Astrocyte (in vitro differentiated cells and primary cell): ENCODE results near the gene NOS1AP. TPM values are rescaled to one million over a fixed set of nuclear protein-coding genes. Genes with fewer than 3 reads are reported as not detected.

ENCODE experiments used
- DNase-seq: peaks from one replicate; pipeline ENCODE4 v3.0.0-alpha.2; 2010; ENCODE audit warnings: low read depth
- FAIRE-seq: peaks from 2 replicates; lab custom pipeline; 2011; peaks lifted over from hg19 to GRCh38; lab: Jason Lieb, UNC
- H2AFZ ChIP-seq: 2 replicates; pipeline ENCODE4 v1.6.0; 2012; ENCODE audit warnings: low read depth, low read length, inconsistent platforms
- H3K27ac ChIP-seq: 2 replicates; pipeline ENCODE4 v1.5.1; 2011; ENCODE audit warnings: low read depth, low read length, inconsistent platforms
- H3K27me3 ChIP-seq: 2 replicates; pipeline ENCODE4 v1.6.0; 2011; ENCODE audit warnings: low read length, inconsistent platforms; ENCODE audit not compliant: insufficient read depth
- H3K36me3 ChIP-seq: 2 replicates; pipeline ENCODE4 v1.5.1; 2011; ENCODE audit warnings: low read length, inconsistent platforms; ENCODE audit not compliant: insufficient read depth
- H3K4me1 ChIP-seq: 2 replicates; pipeline ENCODE4 v1.5.1; 2011; ENCODE audit warnings: low read length, inconsistent platforms; ENCODE audit not compliant: insufficient read depth
- H3K4me2 ChIP-seq: 2 replicates; pipeline ENCODE4 v1.6.0; 2012; ENCODE audit warnings: low read length, inconsistent platforms
- H3K4me3 ChIP-seq: 2 replicates; pipeline ENCODE4 v1.5.1; 2011; ENCODE audit warnings: low read depth, mild to moderate bottlenecking, low read length, inconsistent platforms; ENCODE audit not compliant: insufficient read depth
- H3K79me2 ChIP-seq: 2 replicates; pipeline ENCODE4 v1.6.0; 2012; ENCODE audit warnings: mild to moderate bottlenecking, low read length, inconsistent platforms; ENCODE audit not compliant: insufficient read depth
- H3K9ac ChIP-seq: 2 replicates; pipeline ENCODE4 v1.6.0; 2012; ENCODE audit warnings: mild to moderate bottlenecking, low read length, inconsistent platforms
- H3K9me3 ChIP-seq: 2 replicates; pipeline ENCODE4 v1.5.1; 2012; ENCODE audit warnings: low read depth, mild to moderate bottlenecking, low read length, inconsistent platforms; ENCODE audit not compliant: insufficient read depth
- H4K20me1 ChIP-seq: 2 replicates; pipeline ENCODE4 v1.6.0; 2012; ENCODE audit warnings: low read length, inconsistent platforms; ENCODE audit not compliant: insufficient read depth
- H3K27ac Mint-ChIP-seq: one replicate; pipeline ENCODE4 v1.8.0; 2021; ENCODE audit warnings: mild to moderate bottlenecking, mixed read lengths; ENCODE audit not compliant: unreplicated experiment
- H3K27me3 Mint-ChIP-seq: one replicate; pipeline ENCODE4 v1.8.0; 2021; ENCODE audit warnings: low read depth, mixed read lengths; ENCODE audit not compliant: unreplicated experiment
- H3K36me3 Mint-ChIP-seq: one replicate; pipeline ENCODE4 v1.8.0; 2021; ENCODE audit warnings: low read depth, mixed read lengths; ENCODE audit not compliant: unreplicated experiment
- H3K4me1 Mint-ChIP-seq: one replicate; pipeline ENCODE4 v1.8.0; 2021; ENCODE audit warnings: low read depth, mixed read lengths; ENCODE audit not compliant: unreplicated experiment
- H3K4me3 Mint-ChIP-seq: one replicate; pipeline ENCODE4 v1.8.0; 2021; ENCODE audit warnings: mild to moderate bottlenecking, moderate library complexity, mixed read lengths; ENCODE audit not compliant: unreplicated experiment
- H3K9me3 Mint-ChIP-seq: one replicate; pipeline ENCODE4 v1.8.0; 2021; ENCODE audit warnings: mild to moderate bottlenecking, mixed read lengths; ENCODE audit not compliant: unreplicated experiment
- CTCF ChIP-seq: IDR thresholded peaks from 2 replicates; pipeline ENCODE4 v1.5.1; 2011; ENCODE audit warnings: low read depth, mild to moderate bottlenecking, inconsistent platforms, low read length, moderate library complexity; ENCODE audit not compliant: insufficient read depth
- EZH2 ChIP-seq: IDR thresholded peaks from 2 replicates; pipeline ENCODE4 v1.6.1; 2012; ENCODE audit warnings: mild to moderate bottlenecking, low read length, inconsistent platforms; ENCODE audit not compliant: insufficient read depth
- total RNA-seq: library from RNA; stranded (reverse); gene quantifications from 2 replicates; pipeline ENCODE4 v1.2.1, GENCODE V29; 2021

Gene NOS1AP
- total RNA-seq, 1 donor from 2014 or later, result 1.2 TPM

GRCh38 chr1:162233937-162234336 lies 164.4 kb downstream of the NOS1AP start:
- H3K27ac ChIP-seq, result no peak overlapping the region
- peaks cover 4% of the 10 kb centered on the region for H3K27me3 ChIP-seq
- no peak overlapping the region for H2AFZ ChIP-seq
- peaks cover 5% of the 10 kb centered on the region for H3K27me3 Mint-ChIP-seq
- TF ChIP-seq CTCF, result no peak
- TF ChIP-seq EZH2, result no peak
- H3K9ac ChIP-seq, result no peak overlapping the region
- H3K4me3 ChIP-seq, result no peak overlapping the region
- no peaks in the 10 kb centered on the region for H3K9me3 ChIP-seq
- no peaks in the 10 kb centered on the region for H3K4me1 ChIP-seq
- H3K4me1 Mint-ChIP-seq, result peaks cover 9% of the 10 kb centered on the region
- DNase-seq, result no peak
- no peak overlapping the region for H3K27ac Mint-ChIP-seq
- no peak overlapping the region for H3K4me3 Mint-ChIP-seq
- H3K9me3 Mint-ChIP-seq, result no peaks in the 10 kb centered on the region
- FAIRE-seq, result no peak
- H3K36me3 ChIP-seq, result no peaks in the 10 kb centered on the region
- H3K4me2 ChIP-seq, result no peak overlapping the region
- H3K79me2 ChIP-seq, result no peaks in the 10 kb centered on the region
- no peaks in the 10 kb centered on the region for H4K20me1 ChIP-seq
- no peaks in the 10 kb centered on the region for H3K36me3 Mint-ChIP-seq

GRCh38 chr1:162234571-162234970 lies 165.1 kb downstream of the NOS1AP start:
- H4K20me1 ChIP-seq, result no peaks in the 10 kb centered on the region
- FAIRE-seq (no peak), DNase-seq (no peak)
- H3K27me3 ChIP-seq, result peaks cover 4% of the 10 kb centered on the region
- no peaks in the 10 kb centered on the region for H3K9me3 ChIP-seq
- Mint-ChIP-seq H3K4me1 (peaks cover 9% of the 10 kb centered on the region), H3K9me3 (no peaks in the 10 kb centered on the region), H3K36me3 (no peaks in the 10 kb centered on the region), H3K4me3 (no peak overlapping the region), H3K27me3 (peaks cover 5% of the 10 kb centered on the region), H3K27ac (no peak overlapping the region)
- H3K27ac ChIP-seq, result no peak overlapping the region
- no peak overlapping the region for H3K4me3 ChIP-seq
- H3K9ac ChIP-seq, result no peak overlapping the region
- H3K4me2 ChIP-seq, result no peak overlapping the region
- no peaks in the 10 kb centered on the region for H3K36me3 ChIP-seq
- no peaks in the 10 kb centered on the region for H3K4me1 ChIP-seq
- H2AFZ ChIP-seq, result no peak overlapping the region
- TF ChIP-seq EZH2, result no peak
- no peak for TF ChIP-seq CTCF
- H3K79me2 ChIP-seq, result no peaks in the 10 kb centered on the region

- no peak overlapping the region for H3K27ac Mint-ChIP-seq
- no peaks in the 10 kb centered on the region for H3K79me2 ChIP-seq
- peaks cover 9% of the 10 kb centered on the region for H3K4me1 Mint-ChIP-seq
- H3K4me3 ChIP-seq, result no peak overlapping the region
- H4K20me1 ChIP-seq, result no peaks in the 10 kb centered on the region
- no peak overlapping the region for H2AFZ ChIP-seq
- H3K4me3 Mint-ChIP-seq, result no peak overlapping the region
- H3K9me3 ChIP-seq, result no peaks in the 10 kb centered on the region
- DNase-seq (peak; percentile 80), FAIRE-seq (no peak)
- no peaks in the 10 kb centered on the region for H3K36me3 ChIP-seq
- no peak overlapping the region for H3K4me2 ChIP-seq
- H3K27ac ChIP-seq, result no peak overlapping the region
- peaks cover 4% of the 10 kb centered on the region for H3K27me3 ChIP-seq
- TF ChIP-seq CTCF, result no peak
- TF ChIP-seq EZH2, result no peak
- no peaks in the 10 kb centered on the region for H3K4me1 ChIP-seq
- H3K27me3 Mint-ChIP-seq, result peaks cover 8% of the 10 kb centered on the region
- H3K9me3 Mint-ChIP-seq, result no peaks in the 10 kb centered on the region
- H3K9ac ChIP-seq, result no peak overlapping the region
- no peaks in the 10 kb centered on the region for H3K36me3 Mint-ChIP-seq
These were observed 165.8 kb downstream of the NOS1AP start for GRCh38 chr1:162235241-162235800.
